HL-60 (cell line): ENCODE results near the gene JUNB.

Source experiments
- DNase-seq, 2 experiments: peaks; one replicate each; pipeline ENCODE4 v3.0.0-alpha.2; 2010 to 2020; ENCODE audit warnings: low read depth in 1 of 2, low spot score in 1 of 2
- H3K27ac ChIP-seq: fragments of 250-450 bp; sonication (Bioruptor Pico); replicated peaks from 2 replicates; pipeline ENCODE4 v1.5.1; 2020; ENCODE audit warnings: mild to moderate bottlenecking, moderate library complexity
- H3K27me3 ChIP-seq: fragments of 250-450 bp; sonication (Bioruptor Pico); 2 replicates; pipeline ENCODE4 v1.5.1; 2021; ENCODE audit warnings: mild to moderate bottlenecking, moderate library complexity; ENCODE audit not compliant: insufficient read depth, poor library complexity, severe bottlenecking
- H3K4me3 ChIP-seq: replicated peaks from 2 replicates; pipeline ENCODE4 v1.5.1; 2011; ENCODE audit warnings: mild to moderate bottlenecking, control low read depth, low read length; ENCODE audit not compliant: insufficient read depth
- GABPA ChIP-seq: IDR thresholded peaks from 2 replicates; pipeline ENCODE4 v1.6.1; 2012; ENCODE audit warnings: low read depth
- POLR2AphosphoS5 ChIP-seq: IDR thresholded peaks from 2 replicates; pipeline ENCODE4 v1.6.1; 2012; ENCODE audit warnings: low read depth
- SPI1 ChIP-seq: IDR thresholded peaks from 2 replicates; pipeline ENCODE4 v1.6.1; 2012; ENCODE audit warnings: low read depth, mild to moderate bottlenecking, borderline replicate concordance
- TF ChIP-seq, protein P1 (sequence below): IDR thresholded peaks from one replicate; pipeline ENCODE4 v1.5.1; 2011; ENCODE audit warnings: low read length, control low read depth, inconsistent platforms; ENCODE audit not compliant: insufficient read depth
- TF ChIP-seq, protein P2 (sequence below): IDR thresholded peaks from 2 replicates; pipeline ENCODE4 v1.6.1; 2012; ENCODE audit warnings: low read depth; ENCODE audit not compliant: insufficient replicate concordance

JUNB gene

DNA sequence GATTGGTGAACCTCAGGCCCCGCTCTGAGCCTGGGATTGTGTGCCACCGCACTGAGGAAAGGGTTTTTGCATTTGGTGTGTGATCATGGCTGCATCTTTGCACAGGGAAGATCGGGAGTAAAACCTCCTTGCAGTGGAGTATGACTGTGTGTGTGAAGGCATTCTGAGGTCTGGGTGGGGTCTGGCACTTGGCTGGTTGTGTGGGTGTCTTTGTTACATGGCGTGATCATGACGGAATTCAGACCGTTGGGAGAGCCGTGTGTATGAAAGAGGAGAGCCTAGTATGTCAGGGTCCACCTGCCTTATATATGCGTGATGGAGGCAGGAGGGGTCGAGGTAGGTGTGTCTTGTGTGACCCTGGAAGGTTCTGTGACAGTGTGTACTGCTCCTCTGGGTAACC, 40.4 kb upstream of the JUNB start:
- DNase-seq, result no peak
- Histone ChIP-seq H3K27me3 (peaks cover 16% of the 10 kb centered on the region), H3K27ac (no peak overlapping the region), H3K4me3 (no peak overlapping the region)
- TF ChIP-seq POLR2AphosphoS5 (no peak), GABPA (no peak), SPI1 (no peak)
- TF ChIP-seq, protein P1, sequence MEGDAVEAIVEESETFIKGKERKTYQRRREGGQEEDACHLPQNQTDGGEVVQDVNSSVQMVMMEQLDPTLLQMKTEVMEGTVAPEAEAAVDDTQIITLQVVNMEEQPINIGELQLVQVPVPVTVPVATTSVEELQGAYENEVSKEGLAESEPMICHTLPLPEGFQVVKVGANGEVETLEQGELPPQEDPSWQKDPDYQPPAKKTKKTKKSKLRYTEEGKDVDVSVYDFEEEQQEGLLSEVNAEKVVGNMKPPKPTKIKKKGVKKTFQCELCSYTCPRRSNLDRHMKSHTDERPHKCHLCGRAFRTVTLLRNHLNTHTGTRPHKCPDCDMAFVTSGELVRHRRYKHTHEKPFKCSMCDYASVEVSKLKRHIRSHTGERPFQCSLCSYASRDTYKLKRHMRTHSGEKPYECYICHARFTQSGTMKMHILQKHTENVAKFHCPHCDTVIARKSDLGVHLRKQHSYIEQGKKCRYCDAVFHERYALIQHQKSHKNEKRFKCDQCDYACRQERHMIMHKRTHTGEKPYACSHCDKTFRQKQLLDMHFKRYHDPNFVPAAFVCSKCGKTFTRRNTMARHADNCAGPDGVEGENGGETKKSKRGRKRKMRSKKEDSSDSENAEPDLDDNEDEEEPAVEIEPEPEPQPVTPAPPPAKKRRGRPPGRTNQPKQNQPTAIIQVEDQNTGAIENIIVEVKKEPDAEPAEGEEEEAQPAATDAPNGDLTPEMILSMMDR, result no peak
- TF ChIP-seq, protein P2, sequence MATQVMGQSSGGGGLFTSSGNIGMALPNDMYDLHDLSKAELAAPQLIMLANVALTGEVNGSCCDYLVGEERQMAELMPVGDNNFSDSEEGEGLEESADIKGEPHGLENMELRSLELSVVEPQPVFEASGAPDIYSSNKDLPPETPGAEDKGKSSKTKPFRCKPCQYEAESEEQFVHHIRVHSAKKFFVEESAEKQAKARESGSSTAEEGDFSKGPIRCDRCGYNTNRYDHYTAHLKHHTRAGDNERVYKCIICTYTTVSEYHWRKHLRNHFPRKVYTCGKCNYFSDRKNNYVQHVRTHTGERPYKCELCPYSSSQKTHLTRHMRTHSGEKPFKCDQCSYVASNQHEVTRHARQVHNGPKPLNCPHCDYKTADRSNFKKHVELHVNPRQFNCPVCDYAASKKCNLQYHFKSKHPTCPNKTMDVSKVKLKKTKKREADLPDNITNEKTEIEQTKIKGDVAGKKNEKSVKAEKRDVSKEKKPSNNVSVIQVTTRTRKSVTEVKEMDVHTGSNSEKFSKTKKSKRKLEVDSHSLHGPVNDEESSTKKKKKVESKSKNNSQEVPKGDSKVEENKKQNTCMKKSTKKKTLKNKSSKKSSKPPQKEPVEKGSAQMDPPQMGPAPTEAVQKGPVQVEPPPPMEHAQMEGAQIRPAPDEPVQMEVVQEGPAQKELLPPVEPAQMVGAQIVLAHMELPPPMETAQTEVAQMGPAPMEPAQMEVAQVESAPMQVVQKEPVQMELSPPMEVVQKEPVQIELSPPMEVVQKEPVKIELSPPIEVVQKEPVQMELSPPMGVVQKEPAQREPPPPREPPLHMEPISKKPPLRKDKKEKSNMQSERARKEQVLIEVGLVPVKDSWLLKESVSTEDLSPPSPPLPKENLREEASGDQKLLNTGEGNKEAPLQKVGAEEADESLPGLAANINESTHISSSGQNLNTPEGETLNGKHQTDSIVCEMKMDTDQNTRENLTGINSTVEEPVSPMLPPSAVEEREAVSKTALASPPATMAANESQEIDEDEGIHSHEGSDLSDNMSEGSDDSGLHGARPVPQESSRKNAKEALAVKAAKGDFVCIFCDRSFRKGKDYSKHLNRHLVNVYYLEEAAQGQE, result no peak

DNA sequence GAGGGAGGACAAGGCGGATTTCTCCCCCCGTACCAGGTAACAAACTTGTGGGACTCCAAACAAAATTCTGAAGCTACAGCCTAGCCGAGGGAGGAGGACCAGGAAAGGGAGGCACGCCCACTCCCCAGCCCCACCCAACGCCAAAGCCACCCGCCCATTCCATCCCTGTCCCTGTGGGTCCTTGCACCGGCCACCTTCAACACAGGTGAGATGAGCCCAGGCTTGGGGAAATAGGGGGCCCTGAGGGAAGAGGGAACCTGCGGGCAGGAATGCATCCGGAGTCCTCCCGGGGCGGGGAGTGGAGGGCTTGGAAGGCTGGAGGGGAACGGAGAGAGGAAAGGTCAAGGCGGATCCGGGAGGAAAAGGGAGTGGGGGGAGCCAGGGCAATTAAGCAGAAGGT, 39.7 kb upstream of the JUNB start, which contains the start of gene BEST2:
TSS of gene BEST2 (plus strand) at position 157 of the 400 bp plus-strand sequence. CDS start 802 bp downstream, outside the sequence.
- no peak within 1 kb of the TSS for H3K4me3 ChIP-seq

DNA sequence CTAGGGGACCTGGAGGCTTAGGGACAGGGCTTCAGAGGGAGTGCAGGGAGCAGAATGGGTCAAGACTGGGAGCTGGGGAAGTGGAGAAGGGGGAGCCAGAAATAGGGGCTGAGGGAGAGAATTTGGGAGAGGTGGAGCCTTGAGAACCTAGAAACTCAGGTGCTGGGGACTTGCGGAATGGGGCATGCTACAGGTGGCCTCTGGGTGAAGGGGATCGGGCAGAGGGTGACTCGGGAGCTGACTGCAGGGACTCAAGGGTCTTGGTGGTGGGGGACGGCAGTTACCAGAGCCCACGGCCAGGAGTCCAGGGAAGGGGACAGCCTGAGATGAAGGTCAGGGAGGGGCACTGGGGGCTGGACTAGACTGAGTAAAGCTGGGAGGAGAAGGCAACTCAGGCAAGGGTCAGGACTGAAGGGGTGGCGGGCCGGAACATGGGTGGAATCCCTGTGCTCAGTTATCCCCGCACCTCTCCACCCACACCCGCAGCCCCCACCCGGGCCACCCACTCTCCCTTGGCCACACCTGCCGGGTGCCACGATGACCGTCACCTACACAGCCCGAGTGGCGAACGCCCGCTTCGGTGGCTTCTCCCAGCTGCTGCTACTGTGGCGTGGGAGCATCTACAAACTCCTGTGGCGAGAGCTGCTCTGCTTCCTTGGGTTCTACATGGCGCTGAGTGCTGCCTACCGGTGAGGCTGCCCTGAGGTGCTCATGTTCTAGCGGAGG, 39.1 kb upstream of the JUNB start:
- no peak for DNase-seq
- TF ChIP-seq, protein P2, result no peak
- TF ChIP-seq POLR2AphosphoS5, result no peak
- TF ChIP-seq GABPA, result no peak
- TF ChIP-seq, protein P1, result no peak
- TF ChIP-seq SPI1, result no peak
- H3K4me3 ChIP-seq, result no peak overlapping the region
- peaks cover 16% of the 10 kb centered on the region for H3K27me3 ChIP-seq
- H3K27ac ChIP-seq, result no peak overlapping the region

More for the DNA sequence above, 39.7 kb upstream of the JUNB start, which contains the start of gene BEST2:
- peaks cover 16% of the 10 kb centered on the region for H3K27me3 ChIP-seq
- no peak for DNase-seq
- no peak within 1 kb of the TSS for H3K27ac ChIP-seq
- TF ChIP-seq, protein P1, result no peak
- TF ChIP-seq GABPA (no peak), SPI1 (no peak), POLR2AphosphoS5 (no peak)
- TF ChIP-seq, protein P2, result no peak
